HepG2 (cell line): ENCODE data around the gene HEXIM1. TPM values are rescaled to one million over a fixed set of nuclear protein-coding genes. Genes with fewer than 3 reads are reported as not detected.

Experiments
- CEBPB ChIP-seq: IDR thresholded peaks from 2 replicates; pipeline ENCODE4 v1.6.1; 2011; ENCODE audit warnings: low read depth, low read length, improper control_type of control experiment, borderline replicate concordance
- EED ChIP-seq: sonication (generic); formaldehyde crosslinking; IDR thresholded peaks from 2 replicates; pipeline ENCODE4 v1.5.0; 2020; ENCODE audit warnings: mild to moderate bottlenecking, missing genetic modification reagents
- GTF3A ChIP-seq: sonication (generic); formaldehyde crosslinking; conservative IDR thresholded peaks from 2 replicates; pipeline ENCODE4 v1.4.0; 2020; ENCODE audit warnings: mild to moderate bottlenecking, missing genetic modification reagents
- HCFC1 ChIP-seq: fragments of 150-350 bp; IDR thresholded peaks from 2 replicates; pipeline ENCODE4 v1.6.1; 2014; ENCODE audit warnings: low read depth, low read length
- HNF4A ChIP-seq: sonication (generic); formaldehyde crosslinking; IDR thresholded peaks from 2 replicates; pipeline ENCODE4 v1.4.0; 2020; ENCODE audit warnings: missing genetic modification reagents
- KAT2B ChIP-seq: fragments of 150-350 bp; IDR thresholded peaks from 2 replicates; pipeline ENCODE4 v1.6.1; 2014; ENCODE audit warnings: low read depth, low read length, borderline replicate concordance
- MAFG ChIP-seq: sonication (generic); formaldehyde crosslinking; IDR thresholded peaks from 2 replicates; pipeline ENCODE4 v1.5.1; 2020; ENCODE audit warnings: mild to moderate bottlenecking, missing genetic modification reagents
- NCOA2 ChIP-seq: sonication (generic); formaldehyde crosslinking; IDR thresholded peaks from 2 replicates; pipeline ENCODE4 v1.8.0; 2022; ENCODE audit warnings: inconsistent platforms
- SIX4 ChIP-seq: sonication (generic); formaldehyde crosslinking; IDR thresholded peaks from 2 replicates; pipeline ENCODE4 v1.4.0; 2020; ENCODE audit warnings: missing genetic modification reagents
- TRAFD1 ChIP-seq: sonication (generic); formaldehyde crosslinking; IDR thresholded peaks from 2 replicates; pipeline ENCODE4 v1.5.1; 2020; ENCODE audit warnings: missing genetic modification reagents, mild to moderate bottlenecking, borderline replicate concordance
- XBP1 ChIP-seq: sonication (generic); formaldehyde crosslinking; IDR thresholded peaks from 2 replicates; pipeline ENCODE4 v1.5.0; 2020; ENCODE audit warnings: missing genetic modification reagents
- ZFP41 ChIP-seq: sonication (generic); formaldehyde crosslinking; IDR thresholded peaks from 2 replicates; pipeline ENCODE4 v1.4.0; 2020; ENCODE audit warnings: mild to moderate bottlenecking, missing genetic modification reagents, borderline replicate concordance
- ZNF318 ChIP-seq: sonication (generic); formaldehyde crosslinking; IDR thresholded peaks from 2 replicates; pipeline ENCODE4 v1.4.0; 2020; ENCODE audit warnings: mild to moderate bottlenecking, missing genetic modification reagents
- ZNF382 ChIP-seq: sonication (generic); formaldehyde crosslinking; IDR thresholded peaks from 2 replicates; pipeline ENCODE4 v1.5.0; 2020; ENCODE audit warnings: missing genetic modification reagents, mild to moderate bottlenecking, borderline replicate concordance
- ZNF788 ChIP-seq: sonication (generic); formaldehyde crosslinking; IDR thresholded peaks from 2 replicates; pipeline ENCODE4 v1.5.0; 2020; ENCODE audit warnings: mild to moderate bottlenecking, missing genetic modification reagents, borderline replicate concordance
- ZNF816 ChIP-seq: sonication (generic); formaldehyde crosslinking; IDR thresholded peaks from 2 replicates; pipeline ENCODE4 v1.8.0; 2022; ENCODE audit warnings: missing genetic modification reagents, mild to moderate bottlenecking, borderline replicate concordance
- polyA plus RNA-seq, 8 experiments: library from polyadenylated mRNA; depleted of rRNA in 3 of 8; stranded (reverse) in 7 of 8; unstranded in 1 of 8; fragments of >200 nt; fragmentation: Illumina TruSeq in 4 of 8; extraction: Trizol in 4 of 8; gene quantifications; 2 replicates each; pipeline versions ENCODE4 v1.2.1 to v1.2.3, GENCODE V29; 2011 to 2016; ENCODE audit warnings: low read depth in 4 of 8, missing spikeins in 1 of 8, mixed read lengths in 1 of 8; ENCODE audit not compliant: insufficient read depth in 1 of 8
- total RNA-seq, 5 experiments: library from RNA; depleted of rRNA; stranded (reverse); fragments of >200 nt; fragmentation: Illumina TruSeq; extraction: Trizol; gene quantifications; 2 replicates each; pipeline ENCODE4 v1.2.3, GENCODE V29; 2016; ENCODE audit warnings: low read depth in 1 of 5
- TF ChIP-seq, protein P1 (sequence below): IDR thresholded peaks from 2 replicates; pipeline ENCODE4 v1.6.1; 2016; ENCODE audit warnings: control low read depth

Gene HEXIM1
- total and polyA plus RNA-seq, 2 of the 13 experiments (the other 11 are each of a cell fraction or from before 2014, with no cell fraction given): 10.5 to 16.6 TPM

- no peak for TF ChIP-seq ZNF318 (CRISPR knock-in tag)
- no peak for TF ChIP-seq ZFP41 (CRISPR knock-in tag)
- TF ChIP-seq KAT2B: no peak
- TF ChIP-seq GTF3A (CRISPR knock-in tag): no peak
- no peak for TF ChIP-seq ZNF382 (CRISPR knock-in tag)
- no peak for TF ChIP-seq XBP1
- TF ChIP-seq EED (CRISPR knock-in tag): no peak
- TF ChIP-seq TRAFD1 (CRISPR knock-in tag): no peak
- no peak for TF ChIP-seq HCFC1
- TF ChIP-seq SIX4: no peak
- TF ChIP-seq, protein P1, sequence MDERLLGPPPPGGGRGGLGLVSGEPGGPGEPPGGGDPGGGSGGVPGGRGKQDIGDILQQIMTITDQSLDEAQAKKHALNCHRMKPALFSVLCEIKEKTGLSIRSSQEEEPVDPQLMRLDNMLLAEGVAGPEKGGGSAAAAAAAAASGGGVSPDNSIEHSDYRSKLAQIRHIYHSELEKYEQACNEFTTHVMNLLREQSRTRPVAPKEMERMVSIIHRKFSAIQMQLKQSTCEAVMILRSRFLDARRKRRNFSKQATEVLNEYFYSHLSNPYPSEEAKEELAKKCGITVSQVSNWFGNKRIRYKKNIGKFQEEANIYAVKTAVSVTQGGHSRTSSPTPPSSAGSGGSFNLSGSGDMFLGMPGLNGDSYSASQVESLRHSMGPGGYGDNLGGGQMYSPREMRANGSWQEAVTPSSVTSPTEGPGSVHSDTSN (CRISPR knock-in tag): 0 out of 2 replicates have a peak, but pooled peaks have one; percentile 6
- TF ChIP-seq NCOA2 (CRISPR knock-in tag): peak; percentile 65
- TF ChIP-seq HNF4A (CRISPR knock-in tag): peak; percentile 34
- no peak for TF ChIP-seq MAFG (CRISPR knock-in tag)
- peak; percentile 67; the same call in 1 of the 2 replicates for TF ChIP-seq CEBPB
- TF ChIP-seq ZNF816 (CRISPR knock-in tag): no peak
- TF ChIP-seq ZNF788 (CRISPR knock-in tag): 0 out of 2 replicates have a peak, but pooled peaks have one; percentile 20
Measured at GRCh38 chr17:45101883-45102811, 46.1 kb upstream of the HEXIM1 start (continued).
